SK-N-SH (cell line): ENCODE measurements around the gene KRT14. TPM values are rescaled to one million over a fixed set of nuclear protein-coding genes. Genes with fewer than 3 reads are reported as not detected.

Source experiments
- CTCF ChIA-PET: fragments of 300-600, 350-600 bp; formaldehyde crosslinking; extraction: SDS; loops from one replicate; lab custom pipeline; 2021; lab: Yijun Ruan, JAX
- POLR2A ChIA-PET: fragments of 350-600 bp; sonication (Branson Sonifier 250); formaldehyde crosslinking; extraction: SDS; loops from one replicate; lab custom pipeline; 2020; ENCODE audit warnings: antibody characterized with exemption, inconsistent platforms; lab: Yijun Ruan, JAX
- DNase-seq: peaks from one replicate; pipeline ENCODE4 v3.0.0; 2012
- H2AFZ ChIP-seq: fragments of 200-600 bp; sonication (generic); 2 replicates; pipeline ENCODE4 v1.8.1; 2016; ENCODE audit warnings: antibody characterized with exemption, mild to moderate bottlenecking, low read depth
- H3F3A ChIP-seq: fragments of 200-600 bp; sonication (generic); replicated peaks from 2 replicates; pipeline ENCODE3; 2016; ENCODE audit warnings: antibody characterized with exemption, mild to moderate bottlenecking; ENCODE audit not compliant: insufficient read depth
- H3K27ac ChIP-seq, 2 experiments: fragments of 200-500 bp in 1 of 2; fragments of 200-600 bp in 1 of 2; sonication (Bioruptor generic) in 1 of 2; sonication (generic), shearing (Covaris generic) in 1 of 2; 2 replicates each; pipeline versions ENCODE4 v1.5.1 to v1.6.1; 2014 to 2016; ENCODE audit warnings: low read depth in 2 of 2, inconsistent platforms in 1 of 2, low read length in 1 of 2, mild to moderate bottlenecking in 1 of 2, mixed read lengths in 1 of 2
- H3K27me3 ChIP-seq: fragments of 200-600 bp; sonication (generic), shearing (Covaris generic); 2 replicates; pipeline ENCODE4 v1.6.1; 2016; ENCODE audit warnings: mixed run types; ENCODE audit not compliant: insufficient read depth
- H3K36me3 ChIP-seq, 2 experiments: fragments of 200-500 bp in 1 of 2; fragments of 200-600 bp in 1 of 2; sonication (Bioruptor generic) in 1 of 2; sonication (generic) in 1 of 2; replicated peaks in 1 of 2; 2 replicates each; pipeline versions ENCODE3 to v1.5.1; 2014 to 2016; ENCODE audit warnings: low read length in 1 of 2, mild to moderate bottlenecking in 1 of 2; ENCODE audit not compliant: insufficient read depth in 2 of 2, control insufficient read depth in 1 of 2
- H3K4me1 ChIP-seq, 2 experiments: fragments of 200-500 bp in 1 of 2; fragments of 200-600 bp in 1 of 2; sonication (Bioruptor generic) in 1 of 2; sonication (generic), shearing (Covaris generic) in 1 of 2; 2 replicates each; pipeline versions ENCODE4 v1.5.1 to v1.6.1; 2014 to 2016; ENCODE audit warnings: low read depth in 1 of 2, low read length in 1 of 2, mixed run types in 1 of 2; ENCODE audit not compliant: insufficient read depth in 2 of 2, control insufficient read depth in 1 of 2
- H3K4me2 ChIP-seq: fragments of 200-600 bp; sonication (generic), shearing (Covaris generic); 2 replicates; pipeline ENCODE4 v1.6.1; 2017; ENCODE audit warnings: mixed run types
- H3K4me3 ChIP-seq, 2 experiments: fragments of 200-500 bp in 1 of 2; fragments of 200-600 bp in 1 of 2; sonication (Bioruptor generic) in 1 of 2; sonication (generic), shearing (Covaris generic) in 1 of 2; 2 replicates each; pipeline versions ENCODE4 v1.5.1 to v1.8.1; 2014 to 2016; ENCODE audit warnings: low read depth in 2 of 2, inconsistent platforms in 1 of 2, low read length in 1 of 2, mild to moderate bottlenecking in 1 of 2, mixed read lengths in 1 of 2, moderate library complexity in 1 of 2
- H3K79me2 ChIP-seq: fragments of 200-600 bp; sonication (generic); 2 replicates; pipeline ENCODE4 v1.8.1; 2017; ENCODE audit warnings: mild to moderate bottlenecking; ENCODE audit not compliant: insufficient read depth
- H3K9ac ChIP-seq: fragments of 200-600 bp; sonication (generic); 2 replicates; pipeline ENCODE4 v1.6.1; 2017; ENCODE audit warnings: mixed run types
- H3K9me2 ChIP-seq: fragments of 200-600 bp; sonication (generic); 2 replicates; pipeline ENCODE4 v1.6.1; 2017; ENCODE audit warnings: mixed run types
- H3K9me3 ChIP-seq: fragments of 200-600 bp; sonication (generic); 2 replicates; pipeline ENCODE4 v1.6.1; 2017; ENCODE audit warnings: mixed run types, mild to moderate bottlenecking, moderate library complexity
- H4K20me1 ChIP-seq: fragments of 200-600 bp; sonication (generic); 2 replicates; pipeline ENCODE4 v1.6.1; 2017; ENCODE audit warnings: mild to moderate bottlenecking, mixed run types; ENCODE audit not compliant: insufficient read depth
- ELF1 ChIP-seq: IDR thresholded peaks from 2 replicates; pipeline ENCODE4 v1.4.0; 2012
- EP300 ChIP-seq, 2 experiments: IDR thresholded peaks; 2 replicates each; pipeline versions ENCODE4 v1.4.0 to v1.6.1; 2012; ENCODE audit warnings: borderline replicate concordance in 1 of 2, low read depth in 1 of 2, low read length in 1 of 2
- EZH2phosphoT487 ChIP-seq: fragments of 200-600 bp; sonication (generic); IDR thresholded peaks from 2 replicates; pipeline ENCODE4 v1.6.1; 2017; ENCODE audit warnings: low read depth, mixed run types, mild to moderate bottlenecking, antibody characterized with exemption, moderate library complexity, borderline replicate concordance
- FOXJ3 ChIP-seq: sonication (generic); formaldehyde crosslinking; IDR thresholded peaks from 2 replicates; pipeline ENCODE4 v1.5.1; 2020; ENCODE audit warnings: mild to moderate bottlenecking, missing genetic modification reagents
- GATA2 ChIP-seq: sonication (generic); formaldehyde crosslinking; IDR thresholded peaks from 2 replicates; pipeline ENCODE4 v1.5.0; 2020; ENCODE audit warnings: mild to moderate bottlenecking, missing genetic modification reagents
- NFIC ChIP-seq: IDR thresholded peaks from 2 replicates; pipeline ENCODE4 v1.4.0; 2012; ENCODE audit warnings: borderline replicate concordance
- POLR2AphosphoS5 ChIP-seq: IDR thresholded peaks from 2 replicates; pipeline ENCODE4 v1.6.1; 2012; ENCODE audit warnings: low read depth, low read length
- RAD21 ChIP-seq: IDR thresholded peaks from 2 replicates; pipeline ENCODE4 v1.6.1; 2012; ENCODE audit warnings: mild to moderate bottlenecking, low read length
- REST ChIP-seq: IDR thresholded peaks from 2 replicates; pipeline ENCODE4 v1.6.1; 2012; ENCODE audit warnings: mild to moderate bottlenecking, low read depth, low read length, moderate library complexity
- RFX5 ChIP-seq: IDR thresholded peaks from 2 replicates; pipeline ENCODE4 v1.6.1; 2012; ENCODE audit warnings: mild to moderate bottlenecking, improper control_type of control experiment, low read length
- RXRA ChIP-seq: IDR thresholded peaks from 2 replicates; pipeline ENCODE4 v1.4.0; 2012; ENCODE audit warnings: low read depth, mild to moderate bottlenecking, borderline replicate concordance
- SIN3A ChIP-seq: IDR thresholded peaks from 2 replicates; pipeline ENCODE4 v1.6.1; 2012; ENCODE audit warnings: low read depth, mild to moderate bottlenecking, low read length, moderate library complexity, borderline replicate concordance
- SMC3 ChIP-seq: IDR thresholded peaks from 2 replicates; pipeline ENCODE4 v1.6.1; 2012; ENCODE audit warnings: low read depth, low read length, improper control_type of control experiment
- TCF12 ChIP-seq: IDR thresholded peaks from 2 replicates; pipeline ENCODE4 v1.4.0; 2012
- YY1 ChIP-seq: IDR thresholded peaks from 2 replicates; pipeline ENCODE4 v1.4.0; 2012; ENCODE audit warnings: low read depth, mild to moderate bottlenecking
- WGBS: methylation state at CpG from one replicate; pipeline ENCODE4 v1.1.6; 2017; ENCODE audit warnings: low lambda C conversion rate; 5-methylcytosine and 5-hydroxymethylcytosine counted together
- polyA plus RNA-seq, 3 experiments: library from polyadenylated mRNA; depleted of rRNA; stranded (reverse); fragments of >200 nt; gene quantifications; 2 replicates each; pipeline ENCODE4 v1.2.3, GENCODE V29; 2012
- TF ChIP-seq, protein P1 (sequence below): IDR thresholded peaks from 2 replicates; pipeline ENCODE4 v1.4.0; 2012; ENCODE audit warnings: low read depth, borderline replicate concordance
- TF ChIP-seq, protein P2 (sequence below): fragments of 200-600 bp; sonication (generic); IDR thresholded peaks from 2 replicates; pipeline ENCODE4 v1.6.1; 2017; ENCODE audit warnings: antibody characterized with exemption, mild to moderate bottlenecking, moderate library complexity

The KRT14 gene
- polyA plus RNA-seq, 1 of the 3 experiments (the other 2 are of a cell fraction) = not detected

GRCh38 chr17:41575336-41575735 lies 11.4 kb downstream of the KRT14 start:
- Histone ChIP-seq H2AFZ (no peak overlapping the region), H3K9ac (no peak overlapping the region), H3K4me2 (no peak overlapping the region), H3F3A (no peaks in the 10 kb centered on the region), H3K27me3 (peaks cover 22% of the 10 kb centered on the region; the same call in 1 of the 2 replicates), H3K4me3 (no peak overlapping the region), H3K9me2 (no peaks in the 10 kb centered on the region), H3K9me3 (no peaks in the 10 kb centered on the region), H4K20me1 (no peaks in the 10 kb centered on the region), H3K36me3 (no peaks in the 10 kb centered on the region)
- POLR2A ChIA-PET = no interaction called here
- CTCF ChIA-PET = interaction anchor here (1.1 to 2.5 kb wide), 4 partner anchors 17 to 88 kb away, joined by 3 to 13 read pairs (median 8); no protein-coding TSS in a partner anchor
- DNase-seq = no peak
- TF ChIP-seq RXRA = no peak
- TF ChIP-seq, protein P1, sequence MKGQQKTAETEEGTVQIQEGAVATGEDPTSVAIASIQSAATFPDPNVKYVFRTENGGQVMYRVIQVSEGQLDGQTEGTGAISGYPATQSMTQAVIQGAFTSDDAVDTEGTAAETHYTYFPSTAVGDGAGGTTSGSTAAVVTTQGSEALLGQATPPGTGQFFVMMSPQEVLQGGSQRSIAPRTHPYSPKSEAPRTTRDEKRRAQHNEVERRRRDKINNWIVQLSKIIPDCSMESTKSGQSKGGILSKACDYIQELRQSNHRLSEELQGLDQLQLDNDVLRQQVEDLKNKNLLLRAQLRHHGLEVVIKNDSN = no peak
- TF ChIP-seq, protein P2, sequence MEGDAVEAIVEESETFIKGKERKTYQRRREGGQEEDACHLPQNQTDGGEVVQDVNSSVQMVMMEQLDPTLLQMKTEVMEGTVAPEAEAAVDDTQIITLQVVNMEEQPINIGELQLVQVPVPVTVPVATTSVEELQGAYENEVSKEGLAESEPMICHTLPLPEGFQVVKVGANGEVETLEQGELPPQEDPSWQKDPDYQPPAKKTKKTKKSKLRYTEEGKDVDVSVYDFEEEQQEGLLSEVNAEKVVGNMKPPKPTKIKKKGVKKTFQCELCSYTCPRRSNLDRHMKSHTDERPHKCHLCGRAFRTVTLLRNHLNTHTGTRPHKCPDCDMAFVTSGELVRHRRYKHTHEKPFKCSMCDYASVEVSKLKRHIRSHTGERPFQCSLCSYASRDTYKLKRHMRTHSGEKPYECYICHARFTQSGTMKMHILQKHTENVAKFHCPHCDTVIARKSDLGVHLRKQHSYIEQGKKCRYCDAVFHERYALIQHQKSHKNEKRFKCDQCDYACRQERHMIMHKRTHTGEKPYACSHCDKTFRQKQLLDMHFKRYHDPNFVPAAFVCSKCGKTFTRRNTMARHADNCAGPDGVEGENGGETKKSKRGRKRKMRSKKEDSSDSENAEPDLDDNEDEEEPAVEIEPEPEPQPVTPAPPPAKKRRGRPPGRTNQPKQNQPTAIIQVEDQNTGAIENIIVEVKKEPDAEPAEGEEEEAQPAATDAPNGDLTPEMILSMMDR = no peak
- TF ChIP-seq, all 33 proteins: peak for 0
- H3K27ac ChIP-seq = no peak overlapping the region
- H3K4me1 ChIP-seq = peaks cover 0 to 3% of the 10 kb centered on the region in 2 experiments; a peak in 1 of 4 replicates
- no peaks in the 10 kb centered on the region for H3K79me2 ChIP-seq
- 21% methylated on average over 3 of the region's 3 CpGs for WGBS

- ChIA-PET POLR2A (no interaction called here), CTCF (interaction anchor here (0.6 to 9.0 kb wide), 7 partner anchors 8 to 249 kb away, joined by 3 to 62 read pairs (median 10); no protein-coding TSS in a partner anchor)
- 37% methylated on average over 14 of the region's 24 CpGs for WGBS
- H4K20me1 ChIP-seq = no peaks in the 10 kb centered on the region
- no peak within 1 kb of the TSS for H2AFZ ChIP-seq
- no peaks in the 10 kb centered on the region for H3K79me2 ChIP-seq
- H3F3A ChIP-seq = no peaks in the 10 kb centered on the region
- H3K4me2 ChIP-seq = no peak within 1 kb of the TSS
- no peak within 1 kb of the TSS for H3K9ac ChIP-seq
- H3K27ac ChIP-seq = no peak within 1 kb of the TSS
- H3K36me3 ChIP-seq = no peaks in the 10 kb centered on the region
- no peak for DNase-seq
- H3K9me2 ChIP-seq = no peaks in the 10 kb centered on the region
- peaks cover 47% of the 10 kb centered on the region; the same call in 1 of the 2 replicates for H3K27me3 ChIP-seq
- H3K4me3 ChIP-seq = no peak within 1 kb of the TSS
- no peaks in the 10 kb centered on the region for H3K4me1 ChIP-seq
- no peaks in the 10 kb centered on the region for H3K9me3 ChIP-seq
- no peak for TF ChIP-seq SMC3
- no peak for TF ChIP-seq FOXJ3
- no peak for TF ChIP-seq ELF1
- TF ChIP-seq, protein P2 = no peak
- TF ChIP-seq EZH2phosphoT487 = no peak
- no peak for TF ChIP-seq RXRA
- TF ChIP-seq RAD21 = no peak
- no peak for TF ChIP-seq RFX5
- TF ChIP-seq REST = no peak
- no peak for TF ChIP-seq GATA2 (CRISPR knock-in tag)
- no peak for TF ChIP-seq NFIC
- no peak for TF ChIP-seq SIN3A
- no peak for TF ChIP-seq EP300 (IDR thresholded peaks at IDR 0.05; ENCODE audit: borderline replicate concordance in 1 of 2, low read depth in 1 of 2, low read length in 1 of 2)
- no peak for TF ChIP-seq TCF12
- no peak for TF ChIP-seq POLR2AphosphoS5
- no peak for TF ChIP-seq YY1
Measured at GRCh38 chr17:41571561-41572434, 14.9 kb downstream of the KRT14 start, which contains the start of gene KRT9. KRT9 (minus strand) TSS chr17:41572059; CDS start chr17:41571992, 67 bp downstream.
